Stimulated activated CD8-positive, alpha-beta memory T cell treated with anti-CD3 and anti-CD28 coated beads, Interleukin-12 subunit alpha, Interleukin-12 subunit beta, amount 100 ng/mL, for 4 hours (primary cell): ENCODE measurements around the gene MAP3K9.

Experiments used
- DNase-seq: peaks from one replicate; pipeline ENCODE4 v3.0.0-alpha.2; 2020; ENCODE audit warnings: low read depth

The MAP3K9 gene

DNA sequence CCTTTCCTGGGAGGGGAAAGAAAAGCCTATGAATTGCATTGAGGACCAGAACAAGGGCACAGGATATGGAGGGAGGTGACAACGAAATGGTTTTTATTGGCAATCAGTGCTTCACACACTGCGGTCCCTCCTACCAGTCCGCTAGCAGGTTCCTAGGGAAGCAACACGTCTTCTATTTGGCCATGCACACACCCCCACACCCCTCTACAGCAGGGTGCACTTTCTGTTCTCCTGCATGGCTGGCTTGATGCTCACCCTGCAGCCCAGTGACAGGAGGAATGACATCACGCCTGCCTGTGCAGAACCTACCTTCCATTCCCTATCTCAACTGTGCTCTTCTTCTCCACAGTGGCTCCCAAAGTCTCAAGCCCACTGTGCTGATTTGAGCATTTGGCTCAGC, 109.7 kb downstream of the MAP3K9 start:
- no peak for DNase-seq

DNA sequence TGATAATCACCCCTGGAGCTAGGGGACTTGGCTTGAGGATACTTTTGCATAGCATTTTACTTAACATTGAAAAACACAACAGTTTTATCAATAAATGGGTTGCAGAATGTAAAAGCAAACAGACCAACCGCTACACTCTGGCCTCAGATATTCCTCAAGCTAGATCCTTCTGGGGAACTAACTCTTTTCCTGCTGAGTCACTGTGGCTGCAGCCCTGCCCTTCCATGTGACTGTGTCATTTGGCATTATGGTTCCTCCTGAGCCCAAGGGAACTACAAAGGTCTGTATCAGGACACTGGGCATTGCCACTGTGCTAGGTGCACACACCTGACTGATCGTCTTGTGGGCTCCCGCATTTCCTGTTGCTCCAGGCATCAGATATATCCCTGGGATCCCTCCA, 111.0 kb downstream of the MAP3K9 start:
- DNase-seq = no peak

DNA sequence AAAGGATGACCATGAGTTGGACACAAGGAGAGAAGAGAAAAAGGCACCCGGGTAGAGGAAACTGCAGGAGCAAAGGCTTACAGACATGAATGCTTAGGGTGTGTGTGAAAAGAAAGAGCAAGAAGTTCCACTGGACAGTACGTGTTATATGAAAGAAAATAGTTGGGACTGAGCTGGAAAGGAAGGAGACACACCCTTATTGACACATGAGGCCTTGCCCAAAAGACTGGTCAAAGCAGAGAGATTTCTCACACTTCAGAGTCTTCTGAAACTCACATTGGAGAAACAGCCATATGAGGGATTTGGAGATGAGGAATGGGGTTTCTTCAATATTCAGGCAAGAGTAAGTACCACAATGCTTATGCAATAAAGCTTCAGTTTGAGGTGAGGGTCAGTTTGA, 111.6 kb downstream of the MAP3K9 start:
- DNase-seq = no peak

DNA sequence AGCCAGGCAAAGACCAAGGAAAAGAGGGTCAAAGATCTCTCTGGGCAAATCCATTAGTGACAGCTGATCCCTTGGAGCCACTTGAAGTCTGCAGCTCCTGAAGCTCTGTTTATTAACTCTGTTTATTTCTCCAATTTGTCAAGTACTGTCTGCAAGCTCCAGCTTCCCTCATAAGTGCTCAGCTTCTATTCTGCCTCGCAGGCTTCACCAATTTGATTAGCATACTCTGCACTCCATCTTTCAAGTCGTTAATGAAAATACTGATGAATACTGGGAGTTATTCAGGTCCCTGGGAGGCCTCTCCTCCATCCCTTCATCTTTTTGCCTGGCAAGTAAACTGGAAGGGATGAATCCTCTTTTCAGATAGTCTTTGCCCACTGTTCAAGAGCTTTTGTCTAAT, 113.3 kb downstream of the MAP3K9 start:
- no peak for DNase-seq

DNA sequence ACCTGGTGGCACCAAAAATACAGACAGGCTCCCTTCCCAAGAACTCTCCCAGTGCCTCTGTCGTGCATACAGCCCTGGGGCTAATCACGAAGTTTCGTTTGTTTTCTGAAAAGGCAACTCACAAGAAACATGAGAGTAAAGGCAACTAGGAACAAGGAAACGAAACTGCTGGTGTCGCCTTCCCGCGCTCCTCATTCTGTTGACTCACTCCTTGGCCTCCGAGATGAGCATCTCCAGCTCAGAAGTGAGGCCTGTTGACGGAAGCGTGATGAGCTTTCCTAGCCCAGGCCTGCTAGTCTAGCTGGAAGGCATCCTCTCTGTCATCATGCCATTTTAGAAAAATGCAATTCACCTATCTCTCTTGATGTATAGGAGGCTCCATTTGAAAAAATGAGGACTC, 117.1 kb downstream of the MAP3K9 start:
- DNase-seq = no peak

DNA sequence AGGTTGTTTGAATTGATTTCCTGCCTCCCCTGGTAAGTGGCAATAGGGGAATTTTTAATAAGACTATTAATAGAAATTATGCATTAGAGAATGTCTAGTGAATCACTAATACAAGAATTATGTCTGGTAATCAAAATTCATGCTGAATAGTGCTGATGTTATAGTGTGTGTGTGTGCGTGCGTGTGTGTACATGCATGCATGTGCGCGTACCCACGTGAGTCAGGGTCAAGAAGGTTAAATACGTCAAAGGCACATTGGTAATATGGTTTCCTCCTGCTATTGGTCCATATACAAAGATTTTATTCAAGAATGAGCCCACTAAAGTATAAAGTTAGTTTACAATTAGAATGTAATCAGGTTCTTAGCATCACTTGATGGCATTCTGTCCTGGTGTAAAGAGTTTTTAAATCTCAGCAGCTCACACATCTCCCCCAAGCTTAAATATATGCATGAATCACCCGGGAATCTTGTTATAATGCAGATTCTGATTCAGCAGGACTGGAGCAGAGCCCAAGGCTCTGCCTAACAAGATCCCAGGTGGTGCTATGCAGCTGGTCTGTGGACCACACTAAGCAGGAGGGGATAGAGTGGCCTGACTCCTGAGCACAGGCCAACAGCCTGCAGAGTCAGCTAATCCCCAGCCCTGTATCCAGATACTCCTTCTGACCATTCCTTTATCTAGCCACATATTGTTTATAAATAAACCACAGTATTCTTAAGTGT, 123.7 kb downstream of the MAP3K9 start:
- DNase-seq = no peak

DNA sequence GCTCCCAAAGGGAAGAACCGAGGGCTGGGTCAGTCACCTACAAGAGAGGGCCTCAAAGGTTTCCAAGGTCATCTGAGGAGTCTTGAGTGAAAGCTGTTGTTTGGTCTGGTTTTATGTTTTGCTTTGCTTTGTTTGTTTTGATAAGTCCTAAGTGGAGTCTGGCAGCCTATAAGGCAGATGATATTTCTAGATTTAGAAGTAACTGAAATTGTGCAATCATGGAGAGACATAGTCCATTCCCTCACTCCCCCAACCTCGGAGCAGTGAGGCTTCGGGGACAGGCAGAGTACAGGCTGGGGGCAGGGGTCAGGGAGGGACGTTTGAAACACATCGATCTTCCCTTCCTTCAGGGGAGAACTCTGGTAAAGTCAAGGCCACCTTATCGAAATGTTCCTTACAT, 125.3 kb downstream of the MAP3K9 start:
- no peak for DNase-seq

DNA sequence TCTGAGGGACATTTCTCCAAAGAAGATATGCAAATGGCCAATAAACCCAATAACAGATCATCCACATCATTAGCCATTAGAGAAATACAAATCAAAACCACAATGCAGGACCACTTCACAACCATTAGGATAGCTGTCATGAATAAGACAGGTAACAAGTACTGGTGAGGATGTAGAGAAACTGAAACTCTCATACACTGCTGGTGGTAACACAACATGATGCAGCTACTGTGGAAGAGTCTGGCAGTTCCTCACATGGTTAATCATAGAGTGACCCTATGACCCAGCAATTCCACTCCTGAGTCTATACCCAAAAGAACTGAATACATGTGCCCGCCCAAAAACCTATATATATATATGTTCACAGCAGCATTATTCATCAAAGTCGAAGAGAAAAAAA, 128.6 kb downstream of the MAP3K9 start:
- no peak for DNase-seq

DNA sequence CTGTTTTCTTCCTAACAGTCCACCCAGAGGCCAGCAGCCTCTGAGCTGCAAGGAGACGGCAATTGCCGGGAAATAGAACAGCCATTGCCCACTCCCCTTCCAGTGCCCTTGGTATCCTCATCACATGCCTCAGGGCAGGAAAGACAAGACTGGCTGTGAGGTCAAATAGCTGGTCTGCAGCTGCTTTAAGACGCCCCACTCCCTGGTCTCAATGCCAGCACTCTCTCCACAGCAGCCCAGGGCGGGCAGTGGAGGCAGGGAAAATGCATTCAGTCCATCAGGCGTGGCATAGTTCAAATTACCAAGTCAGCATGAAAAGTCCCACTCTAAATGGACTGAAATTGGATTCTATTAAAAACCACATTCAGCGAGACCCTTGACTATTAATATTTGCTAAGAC, 132.0 kb downstream of the MAP3K9 start:
- DNase-seq = no peak
